Mesenchymal stem cell (in vitro differentiated cells and primary cell): Measurements from ENCODE around the gene AK5.

Experiments used
- DNase-seq: peaks from one replicate; pipeline ENCODE4 v3.0.0-alpha.2; 2013
- H2AFZ ChIP-seq: one replicate; pipeline ENCODE4 v1.6.1; 2013; ENCODE audit warnings: low read depth, mild to moderate bottlenecking, control low read depth, inconsistent platforms, low read length, moderate library complexity
- H2AK5ac ChIP-seq: 2 replicates; pipeline ENCODE4 v1.6.1; 2013; ENCODE audit warnings: low read length, moderate library complexity, mild to moderate bottlenecking, inconsistent platforms; ENCODE audit not compliant: severe bottlenecking
- H2BK120ac ChIP-seq: one replicate; pipeline ENCODE4 v1.6.1; 2013; ENCODE audit warnings: low read depth, mild to moderate bottlenecking, inconsistent platforms, low read length, moderate library complexity
- H2BK12ac ChIP-seq, 2 experiments: one replicate each; pipeline ENCODE4 v1.6.1; 2013; ENCODE audit warnings: inconsistent platforms in 2 of 2, low read length in 2 of 2, mild to moderate bottlenecking in 2 of 2, moderate library complexity in 2 of 2, control low read depth in 1 of 2
- H2BK15ac ChIP-seq: one replicate; pipeline ENCODE4 v1.6.1; 2013; ENCODE audit warnings: mild to moderate bottlenecking, low read depth, inconsistent platforms; ENCODE audit not compliant: poor library complexity, severe bottlenecking
- H2BK5ac ChIP-seq: 2 replicates; pipeline ENCODE4 v1.6.1; 2013; ENCODE audit warnings: low read depth, mild to moderate bottlenecking, low read length, control low read depth, inconsistent platforms; ENCODE audit not compliant: poor library complexity, severe bottlenecking
- H3K14ac ChIP-seq, 2 experiments: one replicate each; pipeline ENCODE4 v1.6.1; 2013; ENCODE audit warnings: inconsistent platforms in 2 of 2, low read length in 2 of 2, control low read depth in 1 of 2, mild to moderate bottlenecking in 1 of 2, moderate library complexity in 1 of 2
- H3K18ac ChIP-seq, 2 experiments: one replicate each; pipeline ENCODE4 v1.6.1; 2013; ENCODE audit warnings: inconsistent platforms in 2 of 2, low read length in 2 of 2, control low read depth in 1 of 2, low read depth in 1 of 2, mild to moderate bottlenecking in 1 of 2
- H3K23ac ChIP-seq, 2 experiments: one replicate each; pipeline ENCODE4 v1.6.1; 2013; ENCODE audit warnings: inconsistent platforms in 2 of 2, low read length in 2 of 2, mild to moderate bottlenecking in 2 of 2, moderate library complexity in 2 of 2, control low read depth in 1 of 2
- H3K27ac ChIP-seq: 2 replicates; pipeline ENCODE4 v1.5.1; 2013; ENCODE audit warnings: mild to moderate bottlenecking, moderate library complexity, low read length, control low read depth, inconsistent platforms; ENCODE audit not compliant: poor library complexity, severe bottlenecking
- H3K27me3 ChIP-seq, 2 experiments: 2 replicates each; pipeline versions ENCODE4 v1.6.1 to v1.7.0; 2013; ENCODE audit warnings: low read length in 2 of 2, mild to moderate bottlenecking in 2 of 2, moderate library complexity in 2 of 2, control low read depth in 1 of 2, inconsistent platforms in 1 of 2; ENCODE audit not compliant: control insufficient read depth in 1 of 2, insufficient read depth in 1 of 2
- H3K36me3 ChIP-seq, 2 experiments: 2 replicates each; pipeline versions ENCODE4 v1.6.1 to v1.7.0; 2013; ENCODE audit warnings: low read length in 2 of 2, control low read depth in 1 of 2, inconsistent platforms in 1 of 2, low read depth in 1 of 2, mild to moderate bottlenecking in 1 of 2; ENCODE audit not compliant: insufficient read depth in 2 of 2, control insufficient read depth in 1 of 2
- H3K4ac ChIP-seq, 2 experiments: one replicate each; pipeline ENCODE4 v1.6.1; 2013; ENCODE audit warnings: inconsistent platforms in 2 of 2, low read length in 2 of 2, mild to moderate bottlenecking in 2 of 2, moderate library complexity in 2 of 2, control low read depth in 1 of 2, low read depth in 1 of 2
- H3K4me1 ChIP-seq: 2 replicates; pipeline ENCODE4 v1.6.1; 2013; ENCODE audit warnings: low read depth, low read length, control low read depth; ENCODE audit not compliant: control insufficient read depth, insufficient read depth
- H3K4me2 ChIP-seq: 2 replicates; pipeline ENCODE4 v1.6.1; 2013; ENCODE audit warnings: low read length, mild to moderate bottlenecking, inconsistent platforms; ENCODE audit not compliant: poor library complexity, severe bottlenecking
- H3K4me3 ChIP-seq, 2 experiments: 2 replicates each; pipeline versions ENCODE4 v1.5.1 to v1.7.0; 2013; ENCODE audit warnings: low read length in 2 of 2, mild to moderate bottlenecking in 2 of 2, control low read depth in 1 of 2, low read depth in 1 of 2; ENCODE audit not compliant: insufficient read depth in 1 of 2
- H3K79me1 ChIP-seq: replicated peaks from 2 replicates; pipeline ENCODE4 v1.6.1; 2013; ENCODE audit warnings: mild to moderate bottlenecking, control low read depth, low read length, inconsistent platforms; ENCODE audit not compliant: poor library complexity, severe bottlenecking
- H3K9ac ChIP-seq: 2 replicates; pipeline ENCODE4 v1.7.0; 2013; ENCODE audit warnings: mild to moderate bottlenecking, low read length, moderate library complexity
- H3K9me3 ChIP-seq: 2 replicates; pipeline ENCODE4 v1.7.0; 2013; ENCODE audit warnings: mild to moderate bottlenecking, low read length; ENCODE audit not compliant: control insufficient read depth
- H4K8ac ChIP-seq: one replicate; pipeline ENCODE4 v1.6.1; 2013; ENCODE audit warnings: inconsistent platforms, mild to moderate bottlenecking, low read length, moderate library complexity
- H4K91ac ChIP-seq: one replicate; pipeline ENCODE4 v1.6.1; 2013; ENCODE audit warnings: mild to moderate bottlenecking, low read length, inconsistent platforms
- WGBS: methylation state at CpG from one replicate; pipeline ENCODE4 v1.1.7; 2013; ENCODE audit warnings: mixed read lengths; 5-methylcytosine and 5-hydroxymethylcytosine counted together

AK5 gene

GRCh38 chr1:77434967-77435366, 153.1 kb downstream of the AK5 start:
- Histone ChIP-seq H3K23ac (no peak overlapping the region), H2AK5ac (no peak overlapping the region), H3K27me3 (no peaks in the 10 kb centered on the region), H2BK12ac (no peak overlapping the region), H2BK5ac (no peak overlapping the region), H3K14ac (no peak overlapping the region), H4K8ac (no peak overlapping the region), H3K4me2 (no peak overlapping the region), H3K36me3 (no peaks in the 10 kb centered on the region), H3K9ac (no peak overlapping the region), H3K9me3 (no peaks in the 10 kb centered on the region), H3K79me1 (peaks cover 2% of the 10 kb centered on the region), H3K4me3 (no peak overlapping the region), H3K27ac (no peak overlapping the region), H2BK15ac (no peak overlapping the region), H3K4ac (no peak overlapping the region), H2BK120ac (no peak overlapping the region), H4K91ac (no peak overlapping the region), H3K18ac (no peak overlapping the region), H2AFZ (no peak overlapping the region), H3K4me1 (no peaks in the 10 kb centered on the region)
- 97% methylated on average over 2 of the region's 2 CpGs for WGBS
- DNase-seq: no peak

GRCh38 chr1:77438236-77438913, 156.6 kb downstream of the AK5 start:
- Histone ChIP-seq H2BK5ac (no peak overlapping the region), H3K4ac (no peak overlapping the region), H3K9ac (peak overlapping the region; percentile 79), H2BK12ac (no peak overlapping the region), H3K23ac (no peak overlapping the region), H2AK5ac (no peak overlapping the region), H3K9me3 (peaks cover 6% of the 10 kb centered on the region), H2BK15ac (no peak overlapping the region), H2AFZ (no peak overlapping the region), H3K14ac (no peak overlapping the region), H3K4me1 (no peaks in the 10 kb centered on the region), H3K4me3 (peak overlapping the region in 1 of 2 experiments; percentile 69), H3K36me3 (no peaks in the 10 kb centered on the region), H2BK120ac (no peak overlapping the region), H3K4me2 (no peak overlapping the region), H3K27ac (peak overlapping the region; percentile 47), H3K79me1 (peaks cover 9% of the 10 kb centered on the region), H4K8ac (no peak overlapping the region), H4K91ac (no peak overlapping the region), H3K18ac (no peak overlapping the region), H3K27me3 (no peaks in the 10 kb centered on the region)
- DNase-seq: peak; percentile 59
- 61% methylated on average over 4 of the region's 4 CpGs for WGBS

DNA sequence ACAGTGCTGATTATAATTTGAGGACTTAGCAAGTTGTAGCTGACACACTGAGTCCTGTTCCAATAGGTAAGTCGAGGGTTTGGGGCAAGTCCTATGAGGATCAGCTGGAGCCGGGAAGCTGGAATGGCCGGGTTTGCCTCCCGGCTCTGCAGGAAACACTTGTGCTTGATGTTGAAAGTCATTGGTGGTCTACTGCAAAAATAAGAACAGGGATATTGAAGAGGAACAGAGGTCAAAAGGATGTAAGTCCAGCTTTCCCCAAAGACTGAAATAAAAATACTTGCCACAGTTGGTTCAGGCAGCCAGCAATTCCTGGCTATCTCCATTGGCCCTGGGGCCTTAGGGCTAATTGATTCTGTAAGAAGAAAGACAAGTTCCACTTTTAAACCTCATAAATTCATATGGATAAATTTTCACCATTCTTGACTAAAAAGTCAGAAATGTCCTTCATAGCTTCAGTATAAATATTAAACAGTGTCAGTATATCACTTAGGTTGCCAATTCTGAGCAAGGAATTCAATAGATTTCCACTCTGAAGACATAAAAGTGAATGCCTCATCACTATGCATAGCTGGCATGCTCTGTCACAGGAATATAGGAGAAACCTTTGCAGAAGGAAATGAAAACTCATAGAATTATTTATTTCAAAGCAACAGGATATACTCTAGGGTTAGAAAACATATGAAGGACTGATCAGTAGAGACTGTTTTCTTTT, 165.2 kb downstream of the AK5 start:
- H3K9me3 ChIP-seq: peaks cover 5% of the 10 kb centered on the region
- H2BK120ac ChIP-seq: no peak overlapping the region

DNA sequence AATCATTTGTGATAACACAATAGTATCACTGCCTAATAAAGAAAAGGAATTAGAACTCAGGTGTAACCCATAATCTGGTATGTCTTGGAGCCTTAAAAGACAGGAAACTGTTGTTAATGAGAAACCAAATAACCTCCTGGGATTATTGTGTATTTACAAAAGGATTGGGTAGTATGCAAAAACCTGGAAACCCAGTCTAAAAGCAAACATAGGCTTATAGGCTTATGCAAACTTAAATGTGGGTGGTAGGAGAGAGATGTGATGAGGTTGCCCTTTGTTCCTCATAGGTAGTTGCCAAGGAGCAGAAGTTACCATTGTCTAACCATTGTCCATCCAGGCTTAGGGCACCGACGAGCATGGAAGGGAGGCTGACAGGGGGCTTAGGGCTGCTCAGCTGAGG, 165.8 kb downstream of the AK5 start:
- Histone ChIP-seq H3K9ac (no peak overlapping the region), H2BK120ac (no peak overlapping the region), H2AFZ (no peak overlapping the region), H3K23ac (no peak overlapping the region), H3K79me1 (peaks cover 9% of the 10 kb centered on the region), H3K4me2 (no peak overlapping the region), H2BK12ac (peak overlapping the region in 1 of 2 experiments; percentile 34), H3K27me3 (no peaks in the 10 kb centered on the region), H3K4me3 (no peak overlapping the region), H3K4ac (no peak overlapping the region), H2AK5ac (peak overlapping the region; percentile 33), H3K36me3 (peaks cover 0 to 2% of the 10 kb centered on the region in 2 experiments), H3K14ac (no peak overlapping the region), H4K91ac (peak overlapping the region; percentile 43), H4K8ac (no peak overlapping the region), H3K18ac (no peak overlapping the region), H3K27ac (peak overlapping the region; percentile 39), H2BK5ac (no peak overlapping the region), H3K4me1 (peaks cover 7% of the 10 kb centered on the region), H2BK15ac (no peak overlapping the region), H3K9me3 (peaks cover 5% of the 10 kb centered on the region)
- no peak for DNase-seq
- 96% methylated on average over 2 of the region's 2 CpGs for WGBS

More for the DNA sequence above, 165.2 kb downstream of the AK5 start:
- Histone ChIP-seq H3K4me3 (no peak overlapping the region), H2AFZ (no peak overlapping the region), H3K4ac (peak overlapping the region in 1 of 2 experiments; percentile 28), H3K23ac (no peak overlapping the region), H3K79me1 (peaks cover 10% of the 10 kb centered on the region), H2AK5ac (no peak overlapping the region), H3K4me2 (no peak overlapping the region), H3K9ac (no peak overlapping the region), H3K18ac (no peak overlapping the region), H3K36me3 (peaks cover 0 to 2% of the 10 kb centered on the region in 2 experiments), H3K27ac (peak overlapping the region; percentile 46), H4K91ac (no peak overlapping the region), H3K14ac (no peak overlapping the region), H3K27me3 (no peaks in the 10 kb centered on the region), H2BK5ac (peak overlapping the region; percentile 73), H2BK12ac (no peak overlapping the region), H4K8ac (no peak overlapping the region), H3K4me1 (peaks cover 7% of the 10 kb centered on the region), H2BK15ac (no peak overlapping the region)
- no peak for DNase-seq
- 84% methylated on average over 4 of the region's 4 CpGs for WGBS
